DMS153 treated with DMSO at 0.1 percent for 48 hours (cell line): ENCODE results near the gene GPR107.

Source experiments
- DNase-seq: peaks from one replicate; lab custom pipeline; 2025; ENCODE audit not compliant: unreplicated experiment; lab: John Stamatoyannopoulos, UW

The GPR107 gene

DNA sequence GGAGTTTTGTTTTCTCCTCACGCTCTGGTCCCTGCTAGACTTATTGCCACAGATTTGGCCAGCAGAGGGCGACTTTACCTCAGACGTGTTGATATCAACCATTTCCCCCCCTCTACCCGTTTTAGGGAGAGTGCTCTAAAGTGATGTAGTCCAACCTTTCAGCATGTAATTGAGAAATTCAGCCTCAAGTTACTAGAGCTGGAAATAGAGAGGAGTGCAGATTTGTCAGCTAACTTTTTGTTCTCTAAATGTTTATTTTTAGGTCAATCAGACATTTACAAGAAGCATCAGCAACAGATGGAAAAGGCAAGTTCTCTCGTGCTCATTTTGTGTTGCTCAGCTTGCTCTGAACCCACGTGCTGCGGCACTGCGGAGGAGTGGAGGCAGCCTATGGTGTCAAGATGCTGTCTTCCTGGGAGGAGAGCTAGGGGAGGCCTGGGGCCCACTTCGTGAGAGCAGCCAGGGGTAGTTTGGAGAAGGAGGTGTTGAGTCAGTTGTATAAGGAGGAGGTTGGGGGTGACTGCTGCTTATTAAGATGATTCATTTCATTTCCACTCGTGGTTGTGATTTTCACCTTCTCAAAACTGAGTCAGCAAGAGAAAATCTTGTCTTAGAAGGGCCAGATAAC, 53.6 kb downstream of the GPR107 start:
- DNase-seq = peak; percentile 64

DNA sequence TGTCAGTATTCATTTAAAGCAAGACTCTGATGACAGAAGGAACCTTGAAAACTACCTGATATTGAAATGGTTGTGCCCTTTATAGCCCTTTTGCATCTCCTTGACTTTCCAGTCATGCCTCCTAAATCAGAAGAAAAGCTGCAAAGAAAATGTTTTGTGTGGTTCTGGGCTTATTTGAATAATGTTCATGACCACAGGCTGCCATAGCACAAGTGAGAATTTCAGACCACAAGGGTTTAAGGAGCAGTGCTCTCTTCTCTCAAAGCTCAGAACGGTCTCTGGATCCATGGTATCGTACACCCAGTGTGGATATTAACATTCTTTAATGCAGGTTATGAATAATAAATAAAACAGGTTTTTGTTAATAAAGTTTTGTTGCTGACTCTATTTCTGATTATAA, 54.2 kb downstream of the GPR107 start:
- no peak for DNase-seq

DNA sequence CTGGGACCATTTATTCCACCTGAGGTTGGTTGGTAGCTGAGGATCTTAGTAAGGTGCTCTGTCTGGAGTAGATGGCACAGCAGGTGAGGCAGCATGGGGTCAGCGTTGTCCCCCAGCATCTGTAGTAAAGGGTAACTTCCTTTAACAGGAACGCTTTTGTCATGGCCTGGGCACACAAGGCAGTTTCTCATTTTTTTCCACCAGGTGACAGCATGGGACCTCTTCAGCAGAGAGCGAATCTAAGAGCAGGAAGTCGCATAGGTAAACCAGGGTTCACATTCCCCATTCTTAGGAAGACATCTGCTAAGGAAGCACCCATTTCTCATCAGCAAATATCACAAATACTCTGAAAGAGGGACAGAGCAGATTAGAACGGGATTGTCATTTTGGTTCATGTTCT, 56.5 kb downstream of the GPR107 start:
- DNase-seq = peak; percentile 48

DNA sequence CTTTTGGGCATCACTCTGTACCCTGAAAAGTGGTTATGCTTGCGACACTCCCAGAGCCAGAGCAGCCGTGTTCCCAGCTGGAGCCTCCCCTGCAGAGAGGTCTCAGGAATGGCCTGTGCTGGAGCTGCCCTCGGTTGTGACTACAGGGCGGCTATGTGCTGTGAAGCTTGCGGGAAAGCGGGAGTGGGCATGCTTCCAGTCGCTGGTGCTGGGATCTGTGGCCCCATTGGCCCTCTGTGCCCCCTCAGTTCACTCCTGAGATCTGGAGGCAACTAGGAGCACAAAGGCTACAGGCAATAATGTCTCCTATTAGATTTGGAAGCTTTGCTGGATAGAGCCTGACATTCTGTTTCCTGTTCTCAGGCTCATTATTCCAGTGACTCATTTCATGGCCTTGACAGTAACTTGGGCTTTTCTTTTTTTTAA, 56.9 kb downstream of the GPR107 start:
- no peak for DNase-seq

DNA sequence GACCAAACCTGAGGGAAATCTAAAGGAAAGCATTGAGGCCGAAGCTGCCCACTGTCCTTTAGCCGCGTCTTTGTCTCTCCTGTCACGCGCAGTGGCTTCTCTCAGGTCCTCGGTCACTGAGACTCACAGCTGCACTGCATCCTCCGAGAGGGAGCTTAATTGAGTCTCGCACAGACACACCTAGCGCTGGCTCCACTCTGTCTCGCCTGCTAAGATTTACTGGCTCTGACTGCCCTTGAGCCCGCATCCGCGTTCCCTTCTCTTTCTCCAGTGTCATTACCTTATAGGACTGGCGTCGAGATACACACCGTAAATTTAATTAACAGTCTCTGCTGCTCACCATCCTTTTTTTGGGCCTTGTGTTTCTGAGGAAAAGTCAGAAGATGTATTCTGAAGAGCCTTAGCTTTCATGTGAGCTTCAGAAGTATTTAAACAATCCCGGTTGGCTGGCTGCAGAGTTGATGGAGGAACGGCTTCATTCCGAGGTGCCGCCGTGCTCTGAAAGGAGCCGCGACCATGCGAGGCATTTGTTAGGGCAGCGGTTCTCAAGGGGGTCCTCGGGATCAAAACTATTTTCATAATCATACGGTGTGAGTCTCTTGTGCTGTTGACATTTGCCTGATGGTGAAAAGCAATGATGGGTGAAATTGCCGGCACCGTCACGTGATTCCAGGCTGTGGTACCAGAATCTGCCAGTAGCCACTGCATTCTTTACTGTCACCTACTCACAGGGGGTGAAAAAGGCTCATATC, 58.3 kb downstream of the GPR107 start:
- DNase-seq = peak; percentile 70

DNA sequence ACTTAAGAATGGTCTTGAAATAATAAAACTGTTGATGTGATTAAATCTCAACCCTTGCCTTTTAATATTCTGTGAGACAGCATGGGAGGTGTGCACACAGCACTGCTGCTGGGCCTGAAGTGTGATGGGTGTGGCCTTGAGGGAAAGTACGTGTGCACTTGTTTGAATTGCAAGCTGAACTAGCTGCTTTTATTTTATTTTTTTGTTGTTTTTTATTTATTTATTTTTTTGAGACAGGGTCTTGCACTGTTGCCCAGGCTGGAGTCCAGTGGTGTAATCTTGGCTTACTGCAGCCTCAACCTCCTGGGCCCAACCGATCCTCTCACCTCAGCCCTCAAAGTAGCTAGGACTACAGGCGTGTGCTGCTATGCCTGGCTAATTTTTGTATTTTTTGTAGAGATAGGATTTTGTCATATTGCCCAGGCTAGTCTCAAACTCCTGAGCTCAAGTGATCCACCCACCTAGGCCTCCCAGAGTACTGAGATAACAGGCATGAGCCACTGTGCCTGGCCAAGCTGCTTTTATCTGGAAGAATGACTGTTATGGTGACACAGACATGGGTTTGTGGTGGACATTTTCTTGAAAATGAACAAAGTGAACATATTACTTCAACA, 58.9 kb downstream of the GPR107 start:
- DNase-seq = peak; percentile 40

DNA sequence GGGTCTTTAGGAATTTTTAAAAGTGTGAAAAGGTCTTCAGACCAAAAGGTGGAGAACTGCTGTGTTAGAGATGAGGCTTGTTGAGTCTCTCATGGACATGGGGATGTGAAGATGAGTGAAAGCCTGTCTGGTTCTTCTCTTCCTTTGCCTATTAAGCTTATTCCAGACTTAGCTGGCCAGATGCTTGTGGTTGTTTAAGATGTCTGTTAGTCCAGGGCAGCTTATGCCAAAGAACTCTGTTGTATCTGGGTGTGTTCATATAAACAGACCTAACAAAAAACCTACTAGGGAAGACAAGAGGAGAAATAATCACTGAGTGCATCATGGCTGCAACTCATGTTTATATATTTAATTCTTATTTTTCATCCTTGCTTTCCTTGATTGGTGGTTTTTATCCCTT, 61.0 kb downstream of the GPR107 start:
- DNase-seq = no peak

DNA sequence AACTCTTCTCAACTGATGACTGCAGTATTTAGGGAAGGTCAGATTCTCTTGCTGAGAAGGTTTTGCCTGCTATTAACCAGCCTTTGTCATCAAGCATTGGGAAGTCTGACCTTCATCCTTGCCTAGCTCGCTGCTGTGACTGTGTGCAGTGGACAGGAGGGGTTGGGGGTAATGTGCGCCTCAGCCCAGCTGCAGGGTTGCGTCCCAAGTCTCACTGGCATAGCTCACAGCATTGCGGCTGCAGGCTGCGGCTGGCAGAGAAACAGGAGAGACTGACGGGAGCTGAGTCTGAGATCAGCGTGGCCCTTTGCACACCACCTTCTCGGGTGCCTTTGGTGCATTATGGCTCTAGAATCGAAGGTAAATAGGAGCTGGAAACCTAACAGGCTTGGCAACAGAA, 62.6 kb downstream of the GPR107 start:
- DNase-seq = no peak

DNA sequence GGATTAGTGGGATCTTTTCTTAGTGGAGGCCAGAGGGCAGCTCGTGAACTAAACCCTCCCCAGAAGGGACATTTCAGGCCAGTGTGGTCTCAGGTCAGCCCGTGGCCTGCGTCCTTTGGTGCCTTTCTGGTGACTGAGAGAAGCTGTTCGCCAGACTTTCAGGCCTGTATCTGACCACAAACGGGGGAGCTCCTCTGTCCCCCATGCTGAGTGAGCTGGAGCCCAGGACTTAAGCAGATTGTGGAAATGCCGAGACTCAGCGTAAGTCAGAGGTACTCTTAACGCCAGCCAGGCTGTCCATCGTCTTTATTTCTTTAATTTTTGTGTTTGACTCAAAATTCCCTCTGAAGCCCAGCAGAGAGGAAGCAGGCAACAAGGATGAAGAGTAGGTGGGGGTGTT, 63.7 kb downstream of the GPR107 start:
- DNase-seq = no peak

DNA sequence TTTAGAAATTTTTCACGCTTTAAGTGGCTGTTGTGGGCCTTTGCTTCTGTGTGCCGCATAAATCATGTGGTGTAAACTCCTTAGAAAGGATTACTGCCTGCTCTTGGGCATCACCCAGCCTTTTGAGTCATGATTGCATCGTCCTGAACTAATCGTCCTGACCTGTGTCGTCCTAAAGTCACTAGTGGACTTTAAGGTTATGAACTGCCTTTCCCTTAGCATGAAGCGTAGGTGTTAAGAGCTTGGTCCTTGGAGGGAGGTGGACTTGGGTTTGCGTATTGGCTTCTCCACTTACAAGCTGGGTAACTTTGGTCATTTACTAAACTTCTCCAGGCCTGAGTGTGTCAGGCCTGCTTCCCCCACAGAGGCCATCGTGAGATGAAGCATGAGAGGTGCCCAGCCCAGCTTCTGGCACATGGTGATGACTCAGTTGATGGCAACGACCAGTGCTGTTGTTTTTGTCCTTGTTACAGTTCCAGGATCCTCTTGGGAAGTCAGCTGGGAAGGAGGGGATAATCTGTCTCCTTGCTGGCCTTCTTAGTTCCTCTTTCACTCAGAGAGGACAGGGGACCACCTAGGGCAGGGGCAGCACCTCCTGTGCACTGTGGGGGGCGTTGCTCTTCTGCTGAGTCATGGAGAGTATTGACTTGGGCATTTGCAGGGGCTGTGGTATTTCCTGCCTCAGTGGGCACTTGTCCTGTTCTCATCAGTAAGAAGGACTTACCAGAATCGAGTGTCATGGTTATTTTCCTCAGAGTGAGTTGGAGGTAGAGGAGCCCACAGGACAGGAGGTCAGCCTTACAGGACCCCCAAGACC, 64.3 kb downstream of the GPR107 start:
- no peak for DNase-seq

DNA sequence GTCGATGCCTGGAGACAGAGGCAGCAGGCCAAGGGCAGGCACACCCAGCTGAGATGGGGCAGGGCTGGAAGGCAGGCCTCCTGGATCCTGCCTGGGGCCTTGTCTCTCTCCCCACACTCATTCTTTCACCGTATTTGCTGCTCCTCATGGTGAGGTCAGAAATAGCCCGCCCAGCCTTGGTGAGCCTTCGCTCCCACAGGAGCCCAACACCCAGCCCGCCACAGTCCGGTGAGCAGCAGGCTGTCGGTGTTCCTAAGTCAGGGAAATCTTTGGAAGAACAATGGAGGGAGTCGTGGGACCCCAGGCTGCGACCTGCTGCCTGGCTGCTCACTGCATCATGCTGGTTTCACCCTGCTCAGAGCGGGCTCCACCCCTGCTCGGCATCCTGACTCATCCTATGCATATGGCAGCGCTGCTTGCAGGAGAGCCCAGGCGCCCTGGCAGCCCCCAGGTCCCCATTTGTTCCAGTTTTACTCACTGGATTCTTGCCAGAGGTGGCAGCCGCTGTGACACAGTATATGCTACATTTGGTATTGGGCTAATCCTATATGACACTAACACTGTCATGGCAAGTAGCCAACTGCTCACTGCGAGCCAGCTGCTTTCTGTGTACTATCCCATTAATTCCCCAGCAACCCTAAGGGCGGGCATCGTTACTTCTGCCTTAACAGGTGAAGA, 65.3 kb downstream of the GPR107 start:
- DNase-seq = peak; percentile 95

DNA sequence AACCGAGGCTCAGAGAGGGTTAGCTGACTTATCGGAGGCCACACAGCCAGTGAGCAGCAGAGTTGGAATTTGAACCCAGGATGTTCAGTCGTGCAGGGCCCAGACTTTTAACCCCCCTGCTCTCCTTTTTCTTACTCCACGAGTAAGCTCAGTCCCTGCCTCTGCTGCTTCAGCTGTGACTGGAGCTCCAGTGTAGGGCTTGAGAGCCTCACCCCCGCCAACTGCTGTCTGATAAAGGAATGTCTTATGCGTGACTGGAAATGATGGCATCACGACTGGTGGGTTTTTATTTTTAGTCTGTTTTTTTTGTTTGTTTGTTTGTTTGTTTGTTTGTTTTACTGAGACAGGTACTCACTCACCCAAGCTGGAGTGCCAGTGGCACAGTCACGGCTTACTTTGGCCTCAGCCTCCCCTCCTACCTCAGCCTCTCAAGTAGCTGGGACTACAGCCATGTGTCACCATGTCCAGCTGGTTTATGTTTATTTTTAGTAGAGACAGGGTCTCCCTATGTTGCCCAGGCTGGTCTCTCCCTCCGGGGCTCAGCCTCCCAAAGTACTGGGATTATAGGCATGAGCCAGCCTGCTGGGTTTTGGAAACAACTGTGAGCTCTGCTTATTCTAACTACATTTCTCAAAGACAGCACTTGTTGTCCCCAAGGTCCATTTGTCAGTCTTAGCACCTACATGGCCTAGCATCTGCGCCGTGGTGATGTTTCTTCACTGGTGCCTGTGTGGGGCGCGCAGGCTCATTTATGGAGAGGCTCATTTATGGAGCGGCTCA, 66.0 kb downstream of the GPR107 start:
- DNase-seq = no peak

DNA sequence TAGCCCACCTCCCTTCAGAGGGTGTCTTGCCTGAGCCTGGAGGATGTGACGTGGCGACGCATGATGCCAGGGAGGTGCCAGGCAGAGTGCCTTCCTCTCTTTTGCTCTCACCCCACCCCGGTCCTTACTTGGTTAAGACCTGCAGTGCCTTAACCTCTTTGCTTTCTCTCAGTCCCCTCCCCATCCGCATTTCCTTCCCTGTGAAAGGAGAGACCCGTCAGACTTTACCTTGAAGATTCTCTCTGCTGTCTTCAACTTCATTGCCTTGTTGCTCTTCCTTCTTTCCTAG, 66.5 kb downstream of the GPR107 start:
- no peak for DNase-seq

DNA sequence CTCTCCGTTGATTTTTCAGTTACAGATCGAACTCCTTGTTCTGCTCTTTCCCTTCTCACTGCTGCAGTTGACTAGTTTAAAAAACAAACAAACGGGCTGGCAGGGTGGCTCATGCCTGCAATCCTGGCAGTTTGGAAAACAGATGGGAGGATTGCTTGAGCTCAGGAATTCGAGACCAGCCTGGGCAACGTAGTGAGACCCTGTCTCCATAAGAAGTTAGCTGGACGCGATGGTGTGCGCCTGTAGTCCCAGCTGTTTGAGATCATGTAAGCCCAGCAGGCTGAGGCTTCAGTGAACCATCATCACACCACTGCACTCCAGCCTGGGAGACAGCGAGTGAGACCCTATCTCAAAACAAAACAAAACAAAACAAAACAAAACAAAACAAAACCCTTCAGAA, 67.1 kb downstream of the GPR107 start:
- DNase-seq = no peak

DNA sequence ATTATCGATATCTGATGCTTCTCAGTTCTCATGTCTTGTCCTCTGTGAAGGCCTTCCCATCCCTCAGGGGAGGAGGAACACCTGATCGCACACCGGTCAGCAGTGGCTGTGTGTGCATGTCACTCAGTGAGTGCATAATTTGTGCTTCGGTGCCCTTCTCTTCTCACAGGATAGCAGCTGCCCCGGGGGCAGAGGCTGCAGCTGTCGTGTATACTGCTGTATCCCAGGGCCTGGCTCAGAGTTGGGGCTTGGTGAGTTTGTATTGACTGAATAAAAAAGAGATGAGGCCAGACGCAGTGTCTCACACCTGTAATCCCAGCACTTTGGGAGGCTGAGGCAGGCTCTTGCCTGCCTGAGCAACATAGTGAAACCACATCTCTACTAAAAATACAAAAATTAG, 68.8 kb downstream of the GPR107 start:
- DNase-seq = no peak

DNA sequence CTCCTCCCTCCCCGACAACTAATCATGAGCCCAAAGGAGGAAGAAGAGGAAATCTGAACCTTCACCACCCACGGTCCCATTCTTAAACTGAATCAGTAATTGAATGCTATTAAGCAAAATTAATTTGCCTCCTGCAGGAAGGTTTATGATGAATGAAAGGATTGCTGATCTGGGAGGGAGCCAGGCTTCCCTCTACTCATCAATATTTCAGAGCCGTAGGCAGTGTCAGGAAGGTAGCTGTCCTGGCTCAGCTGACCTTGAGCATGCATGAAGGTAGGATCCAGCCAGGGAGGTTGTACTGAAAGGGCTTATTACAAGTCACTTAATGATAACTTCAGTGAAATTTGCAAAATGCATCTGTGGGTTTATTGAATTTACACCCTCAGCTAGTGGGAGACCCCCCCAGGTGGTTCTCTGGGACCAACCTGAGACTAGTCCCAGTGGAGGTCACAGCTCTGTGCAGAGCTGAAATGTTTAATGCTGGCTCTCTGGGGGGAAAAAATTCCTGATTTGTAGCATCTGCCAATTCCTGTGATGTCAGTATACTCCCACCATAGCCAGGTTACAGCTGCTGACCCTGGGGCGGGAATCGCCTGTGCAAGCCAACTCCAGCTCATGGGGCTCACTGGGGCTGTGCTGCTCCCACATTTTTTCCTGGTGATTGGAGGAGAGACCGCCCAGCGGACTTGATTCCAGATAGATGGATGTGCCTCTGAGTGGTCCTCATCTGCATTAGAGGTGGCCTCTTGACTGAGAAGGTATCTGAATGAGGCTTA, 70.6 kb downstream of the GPR107 start:
- DNase-seq = no peak

DNA sequence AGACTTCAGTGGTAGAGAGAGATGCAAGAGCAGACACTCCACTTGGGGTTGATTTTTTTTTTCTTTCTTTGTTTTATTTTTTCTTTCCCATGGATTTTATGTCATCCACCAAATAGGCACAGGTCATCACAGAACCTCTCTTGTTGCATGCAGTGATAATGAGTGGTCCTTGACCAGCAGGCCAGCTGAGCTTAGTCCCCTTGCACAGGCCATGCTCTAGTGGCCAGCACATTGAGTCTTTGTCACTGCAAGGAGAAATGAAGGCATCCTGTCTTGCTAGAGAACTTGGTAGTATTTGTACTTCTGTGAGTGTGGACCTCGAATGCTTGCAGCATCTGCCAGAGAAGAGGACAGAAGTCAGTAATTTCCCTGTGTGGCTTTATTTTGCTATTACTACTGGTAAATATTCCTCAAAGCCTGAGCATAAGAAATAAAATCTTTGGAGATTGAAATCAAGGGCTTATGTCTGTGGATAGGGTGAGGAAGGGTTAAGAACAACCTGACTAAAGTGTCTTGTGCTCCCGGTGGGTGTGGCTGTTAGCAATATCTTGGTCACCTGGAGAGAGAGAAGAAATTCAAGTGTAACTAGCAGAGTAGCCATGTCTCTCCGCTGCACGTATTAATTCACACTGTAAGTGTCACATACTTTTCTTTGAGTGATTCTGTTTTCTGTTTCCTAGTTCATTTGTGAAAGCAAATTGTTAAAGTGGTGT, 73.2 kb downstream of the GPR107 start:
- DNase-seq = no peak

DNA sequence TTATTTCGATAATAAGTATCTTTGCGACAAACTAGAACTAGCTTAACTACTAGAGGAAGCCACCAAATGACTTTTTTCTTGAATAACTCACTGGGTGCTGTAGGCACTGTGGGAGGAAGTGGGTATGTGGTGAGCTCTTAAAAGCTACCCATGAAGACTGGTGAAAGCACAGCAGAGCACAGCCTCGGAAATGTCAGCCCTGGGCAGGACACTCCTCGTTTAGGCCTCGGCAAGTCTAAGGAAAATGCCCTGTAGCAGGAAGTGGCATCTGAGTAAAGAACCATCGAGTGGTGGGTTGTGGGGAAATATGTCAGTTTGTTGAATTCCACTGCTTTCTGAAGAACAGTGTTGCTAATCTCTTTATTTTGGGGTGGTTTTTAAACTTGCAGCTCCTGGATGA, 74.5 kb downstream of the GPR107 start:
- no peak for DNase-seq
